ENCODE results near the gene GLIS1.

The GLIS1 gene

DNA sequence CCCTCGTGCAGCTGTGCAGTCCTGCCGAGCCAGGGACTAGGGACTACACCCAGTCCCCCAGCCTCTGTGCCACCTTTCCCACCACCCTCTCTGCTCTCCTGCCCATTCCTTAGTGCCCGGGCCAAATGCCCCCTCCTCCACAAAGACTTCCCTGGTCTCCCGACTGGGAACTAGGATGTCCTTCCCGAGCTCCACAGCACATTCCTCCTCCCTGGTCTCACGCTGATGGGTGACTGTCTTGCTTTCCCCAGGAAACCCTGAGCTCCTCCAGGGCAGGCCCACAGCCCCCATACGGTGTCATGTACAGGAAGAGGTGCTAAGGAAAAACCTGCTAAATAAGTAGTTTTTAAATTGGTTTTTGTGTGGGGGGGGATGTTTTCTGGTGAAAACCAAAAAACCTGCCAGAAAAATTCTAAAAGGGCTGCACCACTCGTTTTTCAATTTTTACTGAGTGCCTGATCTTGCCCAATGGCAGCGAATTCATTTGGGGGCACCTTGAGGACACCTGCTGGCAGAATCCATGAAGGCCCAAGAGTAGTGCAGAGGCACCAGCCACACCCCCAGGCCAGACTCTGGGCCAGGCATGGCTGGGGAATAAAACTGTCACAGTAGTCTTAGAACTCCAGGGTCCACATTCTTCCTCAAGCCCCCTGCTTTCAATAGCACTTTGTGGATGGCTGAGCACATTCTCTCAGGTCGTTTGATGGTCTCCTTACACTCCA, 50.4 kb downstream of the GLIS1 start:
- H3K27ac ChIP-seq, result no peak overlapping the region
- TF ChIP-seq, protein P1, sequence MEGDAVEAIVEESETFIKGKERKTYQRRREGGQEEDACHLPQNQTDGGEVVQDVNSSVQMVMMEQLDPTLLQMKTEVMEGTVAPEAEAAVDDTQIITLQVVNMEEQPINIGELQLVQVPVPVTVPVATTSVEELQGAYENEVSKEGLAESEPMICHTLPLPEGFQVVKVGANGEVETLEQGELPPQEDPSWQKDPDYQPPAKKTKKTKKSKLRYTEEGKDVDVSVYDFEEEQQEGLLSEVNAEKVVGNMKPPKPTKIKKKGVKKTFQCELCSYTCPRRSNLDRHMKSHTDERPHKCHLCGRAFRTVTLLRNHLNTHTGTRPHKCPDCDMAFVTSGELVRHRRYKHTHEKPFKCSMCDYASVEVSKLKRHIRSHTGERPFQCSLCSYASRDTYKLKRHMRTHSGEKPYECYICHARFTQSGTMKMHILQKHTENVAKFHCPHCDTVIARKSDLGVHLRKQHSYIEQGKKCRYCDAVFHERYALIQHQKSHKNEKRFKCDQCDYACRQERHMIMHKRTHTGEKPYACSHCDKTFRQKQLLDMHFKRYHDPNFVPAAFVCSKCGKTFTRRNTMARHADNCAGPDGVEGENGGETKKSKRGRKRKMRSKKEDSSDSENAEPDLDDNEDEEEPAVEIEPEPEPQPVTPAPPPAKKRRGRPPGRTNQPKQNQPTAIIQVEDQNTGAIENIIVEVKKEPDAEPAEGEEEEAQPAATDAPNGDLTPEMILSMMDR (conservative IDR thresholded peaks at IDR 0.05), result no peak
- TF ChIP-seq ZFX (IDR thresholded peaks at IDR 0.05), result no peak

DNA sequence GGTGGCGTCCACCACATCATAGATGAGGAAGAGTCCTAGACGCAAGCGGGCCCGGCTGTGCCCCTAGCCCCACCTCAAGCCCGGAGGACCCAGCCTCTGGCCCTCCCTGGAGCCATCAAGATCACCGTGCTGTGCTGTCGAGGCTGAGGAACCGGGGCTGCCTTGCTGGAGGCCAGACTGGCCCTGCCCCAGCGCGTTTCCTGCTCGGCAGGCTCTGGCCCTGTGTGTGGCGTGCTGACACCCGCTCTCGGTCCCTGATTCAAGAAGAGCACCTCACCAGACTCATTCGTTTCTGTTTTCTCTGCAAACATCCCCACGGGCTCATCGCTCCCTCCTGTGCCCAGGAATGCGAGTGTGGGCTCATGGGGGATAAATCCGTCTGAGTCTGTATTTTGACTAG, 51.1 kb downstream of the GLIS1 start:
- TF ChIP-seq, protein P1 (conservative IDR thresholded peaks at IDR 0.05), result no peak
- no peak for TF ChIP-seq ZFX (IDR thresholded peaks at IDR 0.05)
- no peak overlapping the region for H3K27ac ChIP-seq

- TF ChIP-seq, protein P1 (conservative IDR thresholded peaks at IDR 0.05), result no peak
- TF ChIP-seq ZFX (IDR thresholded peaks at IDR 0.05), result no peak
- no peak overlapping the region for H3K27ac ChIP-seq
These were observed 51.5 kb downstream of the GLIS1 start for GRCh38 chr1:53687426-53687825.

GRCh38 chr1:53686965-53687267, 52.0 kb downstream of the GLIS1 start:
- H3K27ac ChIP-seq, result no peak overlapping the region
- TF ChIP-seq, protein P1 (conservative IDR thresholded peaks at IDR 0.05), result no peak
- no peak for TF ChIP-seq ZFX (IDR thresholded peaks at IDR 0.05)

DNA sequence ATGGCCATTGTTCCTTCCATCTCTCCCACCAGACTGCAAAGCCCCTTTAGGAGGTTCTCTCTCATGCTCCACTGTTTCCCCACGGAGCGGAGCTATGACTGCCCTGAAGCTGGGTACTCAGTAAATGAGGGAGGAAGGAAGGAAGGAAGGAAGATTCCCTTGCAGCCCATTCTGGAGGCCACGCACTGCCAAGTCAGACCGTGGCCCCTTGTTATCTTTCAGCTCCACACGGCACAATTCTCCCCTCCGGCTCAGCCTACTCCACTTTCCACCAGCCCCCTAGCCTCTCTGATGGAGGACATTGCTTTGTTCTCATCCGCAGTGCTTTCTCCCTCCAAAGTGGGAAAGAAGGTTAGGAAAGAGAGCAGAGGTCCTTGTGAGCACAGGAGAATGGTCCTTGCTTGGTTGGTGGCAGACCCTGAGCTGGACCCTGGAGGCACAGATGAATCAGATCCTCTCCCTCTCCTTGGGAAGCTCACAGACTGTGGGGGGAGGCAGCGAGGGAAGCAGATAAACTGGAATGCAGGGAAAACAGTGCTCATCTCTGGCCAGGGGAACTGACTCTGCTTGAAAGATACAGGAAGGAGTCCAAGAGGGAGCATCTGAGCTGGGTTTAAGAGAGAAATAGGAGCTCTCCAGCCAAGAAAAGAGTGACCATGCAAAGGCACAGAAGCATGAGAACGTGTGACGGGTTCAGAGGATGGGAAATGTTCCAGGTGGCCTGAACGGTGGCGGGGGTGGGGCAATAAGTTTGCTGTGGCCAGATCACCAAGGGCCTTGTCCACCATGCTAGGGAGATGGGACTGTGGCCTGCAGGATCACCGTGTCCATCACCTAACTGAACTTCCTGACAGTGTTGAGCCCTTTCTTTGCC, 52.6 kb downstream of the GLIS1 start:
- TF ChIP-seq, protein P1 (conservative IDR thresholded peaks at IDR 0.05), result no peak
- TF ChIP-seq ZFX (IDR thresholded peaks at IDR 0.05), result no peak
- no peak overlapping the region for H3K27ac ChIP-seq

GRCh38 chr1:53685272-53686051, 53.5 kb downstream of the GLIS1 start:
- no peak for TF ChIP-seq ZFX (IDR thresholded peaks at IDR 0.05)
- TF ChIP-seq, protein P1 (conservative IDR thresholded peaks at IDR 0.05), result no peak
- H3K27ac ChIP-seq, result no peak overlapping the region
